A375 (cell line): ENCODE measurements around the gene SLC7A9. TPM values are rescaled to one million over a fixed set of nuclear protein-coding genes. Genes with fewer than 3 reads are reported as not detected.

Experiments used
- small RNA-seq: library from RNA; depleted of rRNA; stranded (forward); fragments of <200 nt; gene quantifications from one replicate; pipeline ENCODE3, GENCODE V24; 2014
- total RNA-seq: library from RNA; depleted of rRNA; stranded (reverse); fragments of >200 nt; shearing (Covaris generic); gene quantifications from 2 replicates; pipeline ENCODE4 v1.2.3, GENCODE V29; 2014; rRNA removed

SLC7A9 gene
- not detected in 2 replicates for total RNA-seq

GRCh38 chr19:32869369-32869965 lies at the start of gene SLC7A9:
Gene SLC7A9 (minus strand): TSS chr19:32869767. CDS start chr19:32868534, 1,233 bp downstream.

Small RNA genes within 50 kb of the gene (small RNA-seq; reads per million reads assigned to genes)
- gene RN7SKP22, result not detected

Other genes with a start within 250 kb of the SLC7A9 start
- gene ANKRD27, start 194.6 kb downstream of the SLC7A9 start, total RNA-seq, result 19.4 and 22.0 TPM in 2 replicates
- 1.4 and 1.6 TPM in 2 replicates for gene RGS9BP, start 193.9 kb downstream of the SLC7A9 start, total RNA-seq
- gene NUDT19, start 177.9 kb downstream of the SLC7A9 start, total RNA-seq, result 15.8 and 19.0 TPM in 2 replicates
- gene TDRD12, start 150.0 kb downstream of the SLC7A9 start, total RNA-seq, result not detected in 2 replicates
- 12.4 and 12.8 TPM in 2 replicates for gene CEP89, start 102.2 kb upstream of the SLC7A9 start, total RNA-seq
- 5.0 and 5.7 TPM in 2 replicates for gene FAAP24, start 102.5 kb upstream of the SLC7A9 start, total RNA-seq
- gene RHPN2, start 195.1 kb upstream of the SLC7A9 start, total RNA-seq, result 13.7 and 14.8 TPM in 2 replicates
- 5.3 and 8.0 TPM in 2 replicates for gene GPATCH1, start 211.4 kb upstream of the SLC7A9 start, total RNA-seq